ENCODE results near the gene KIF26B.
A peak's percentile ranks its signal among the peaks of the same experiment; 100 is the strongest.

The KIF26B gene

DNA sequence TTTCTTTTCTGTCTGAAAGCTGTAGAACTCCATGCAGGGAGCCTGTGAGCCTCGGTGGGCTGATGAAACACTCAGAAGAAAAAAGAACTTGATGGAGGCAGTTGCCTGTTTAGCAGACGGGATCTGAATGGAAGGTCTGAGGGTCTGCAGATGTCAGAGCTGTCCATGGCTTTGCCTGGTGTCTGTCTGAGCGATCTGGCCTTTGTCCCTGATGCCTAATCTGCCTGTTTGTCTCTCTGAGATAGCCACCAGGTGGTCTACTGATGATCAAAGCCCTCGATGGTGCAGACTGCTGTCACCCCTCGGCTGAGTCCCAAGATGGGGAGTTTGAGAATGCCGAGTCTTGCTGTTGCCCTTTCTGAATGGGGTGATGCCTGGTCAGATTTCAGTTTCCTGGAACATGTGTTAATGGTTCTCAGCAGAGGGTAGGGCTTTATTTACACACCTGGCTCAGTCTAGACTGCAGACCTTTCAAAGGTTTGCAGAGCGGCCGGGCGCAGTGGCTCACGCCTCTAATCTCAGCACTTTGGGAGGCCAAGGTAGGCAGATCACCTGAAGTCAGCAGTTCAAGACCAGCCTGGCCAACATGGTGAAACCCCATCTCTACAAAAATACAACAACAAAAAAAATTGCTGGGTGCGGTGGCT, 90.4 kb downstream of the KIF26B start:
- DNase-seq = no peak

DNA sequence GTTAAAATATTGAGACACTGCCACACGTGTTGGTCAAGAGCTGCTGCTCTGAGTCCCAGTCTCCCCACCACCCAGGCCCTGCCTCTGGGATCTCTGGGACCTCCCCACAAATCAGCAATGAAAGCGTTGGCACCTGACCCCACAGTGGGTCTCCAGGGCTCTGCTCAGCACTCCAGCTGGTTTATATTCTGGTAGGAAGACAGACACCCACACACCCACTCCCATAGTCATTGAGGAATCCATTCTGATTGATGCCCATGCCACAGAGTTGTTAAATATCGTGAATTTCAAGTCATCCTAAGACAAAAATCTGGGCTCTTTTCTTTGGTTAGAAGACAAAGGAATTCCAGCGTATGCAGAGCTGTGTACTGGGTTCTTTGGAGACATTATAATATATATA, 91.6 kb downstream of the KIF26B start:
- no peak for DNase-seq

DNA sequence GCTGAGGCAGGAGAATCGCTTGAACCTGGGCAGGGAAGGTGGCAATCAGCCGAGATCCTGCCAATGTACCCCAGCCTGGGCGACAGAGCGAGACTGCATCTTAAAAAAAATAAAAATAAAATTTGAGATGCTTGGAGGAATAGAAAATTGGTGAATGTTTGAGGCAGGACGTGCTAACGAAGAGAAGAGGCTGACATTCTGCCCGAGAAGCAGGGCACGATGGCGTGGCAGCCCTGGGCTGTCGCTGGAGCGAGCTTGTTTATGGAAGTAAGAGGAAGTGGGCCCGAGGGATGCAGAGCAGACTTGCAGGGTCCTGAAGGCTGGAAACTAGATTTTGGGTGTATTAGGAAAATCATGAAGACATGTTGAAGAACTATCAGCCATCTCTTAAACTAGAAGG, 92.6 kb downstream of the KIF26B start:
- DNase-seq = no peak

DNA sequence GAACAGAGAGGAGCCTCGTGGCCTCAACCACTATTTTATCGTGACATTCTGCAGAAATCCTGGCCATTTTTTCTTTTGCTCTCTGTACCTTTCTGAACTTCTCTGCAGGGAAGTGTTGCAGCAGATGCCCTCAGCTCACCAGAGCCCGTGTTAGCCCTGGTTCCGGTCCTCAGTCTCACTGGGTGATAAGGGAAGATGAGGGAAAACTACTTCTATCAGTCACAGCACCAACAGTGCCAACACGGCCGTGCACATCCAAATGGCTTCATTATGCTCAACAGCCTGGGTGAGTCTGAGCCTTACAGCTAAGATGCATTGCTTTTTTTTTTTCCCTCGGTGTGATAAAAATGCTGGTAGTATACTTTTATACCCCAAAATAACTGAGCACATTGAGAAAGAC, 93.0 kb downstream of the KIF26B start:
- no peak for DNase-seq

DNA sequence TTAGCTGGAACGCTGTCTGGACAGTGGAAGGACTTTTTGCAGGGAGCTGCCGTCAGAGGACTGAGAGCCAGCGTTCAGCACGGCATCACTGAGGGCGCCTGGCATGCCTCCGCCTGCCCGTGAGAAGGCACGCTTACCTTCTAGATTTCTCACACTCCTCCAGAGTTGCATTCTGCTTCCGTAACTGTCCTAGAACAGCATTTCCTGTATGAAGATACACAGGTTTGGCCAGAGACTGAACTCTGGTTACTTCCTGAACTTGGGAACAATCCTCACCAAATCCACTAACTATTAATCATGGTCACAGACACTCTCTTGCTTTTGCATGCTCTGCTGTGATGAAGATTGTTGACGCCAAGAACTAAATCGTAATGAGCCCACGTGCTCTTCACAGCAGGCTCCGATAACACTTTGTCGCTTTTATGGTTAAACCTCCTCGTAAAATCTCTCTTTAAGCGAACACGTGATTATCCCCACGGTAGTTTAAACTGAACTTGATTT, 93.5 kb downstream of the KIF26B start:
- no peak for DNase-seq

DNA sequence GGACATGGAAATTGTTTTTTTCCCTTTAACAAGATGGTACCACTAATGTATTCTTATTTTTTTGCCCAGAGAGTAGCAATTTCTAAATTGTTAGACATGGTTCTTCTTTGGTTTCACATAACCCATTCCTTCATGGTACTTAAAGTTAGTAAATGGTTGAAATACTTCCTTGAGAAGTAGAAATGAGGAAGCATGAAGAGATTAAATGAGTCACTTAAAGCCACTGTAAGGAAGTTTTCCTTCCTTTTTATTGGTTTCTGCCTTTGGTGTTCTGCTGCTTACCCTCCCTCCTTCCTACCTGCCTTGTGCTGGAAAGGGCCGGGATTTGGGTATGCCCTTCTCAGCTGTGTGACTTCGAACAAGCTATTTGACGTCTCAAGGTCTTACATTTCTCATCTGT, 101.0 kb downstream of the KIF26B start:
- peak; percentile 84 for DNase-seq

DNA sequence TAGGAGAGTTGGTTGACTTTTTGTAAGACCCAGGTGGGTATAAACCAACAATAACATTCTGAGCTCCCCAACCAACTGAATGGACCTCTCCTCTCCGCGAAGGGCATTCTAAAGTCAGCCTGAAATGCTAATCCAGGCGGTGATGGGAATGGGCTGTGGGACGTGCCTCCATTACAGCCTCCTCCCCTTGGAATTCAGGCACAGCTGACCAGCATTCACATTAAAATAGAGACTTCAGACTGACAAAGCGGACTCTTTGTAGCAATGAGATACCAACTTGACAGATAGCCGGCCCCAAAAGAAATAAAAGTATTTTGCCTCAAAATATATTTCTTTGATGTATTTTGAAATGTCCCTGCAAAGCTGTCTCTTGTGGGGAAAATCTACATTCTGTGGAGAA, 101.7 kb downstream of the KIF26B start:
- no peak for DNase-seq

DNA sequence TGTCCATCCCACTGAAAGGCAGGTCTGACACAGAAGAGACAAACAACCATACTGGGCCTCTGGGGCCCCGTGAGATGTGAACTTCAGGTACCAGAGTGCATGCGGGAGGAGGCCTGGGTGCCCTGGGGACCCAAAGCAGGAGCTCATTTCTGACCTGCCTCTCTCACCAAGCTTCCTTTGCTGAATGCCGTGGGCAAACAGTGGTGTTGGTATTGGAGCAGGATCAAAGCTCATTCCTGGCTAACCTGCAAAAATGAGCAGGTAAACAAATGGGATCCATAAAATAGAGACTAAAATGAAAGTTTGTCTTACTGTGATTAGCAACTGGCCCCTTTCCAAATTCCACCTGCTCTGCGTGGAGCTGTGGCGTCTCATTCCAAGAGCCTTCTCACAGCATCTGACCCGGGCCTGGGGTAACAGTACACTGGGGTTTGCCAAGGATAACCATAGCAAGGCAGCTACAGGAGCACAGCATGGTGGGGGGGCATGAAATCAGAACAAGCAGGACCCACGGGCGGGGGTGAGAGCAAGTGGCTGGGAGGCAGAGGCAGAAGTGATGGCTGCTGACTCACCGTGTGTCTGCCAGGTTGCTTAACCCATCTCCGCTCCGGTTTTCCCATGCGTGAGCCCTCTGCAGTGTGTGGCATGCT, 103.6 kb downstream of the KIF26B start:
- DNase-seq = no peak

DNA sequence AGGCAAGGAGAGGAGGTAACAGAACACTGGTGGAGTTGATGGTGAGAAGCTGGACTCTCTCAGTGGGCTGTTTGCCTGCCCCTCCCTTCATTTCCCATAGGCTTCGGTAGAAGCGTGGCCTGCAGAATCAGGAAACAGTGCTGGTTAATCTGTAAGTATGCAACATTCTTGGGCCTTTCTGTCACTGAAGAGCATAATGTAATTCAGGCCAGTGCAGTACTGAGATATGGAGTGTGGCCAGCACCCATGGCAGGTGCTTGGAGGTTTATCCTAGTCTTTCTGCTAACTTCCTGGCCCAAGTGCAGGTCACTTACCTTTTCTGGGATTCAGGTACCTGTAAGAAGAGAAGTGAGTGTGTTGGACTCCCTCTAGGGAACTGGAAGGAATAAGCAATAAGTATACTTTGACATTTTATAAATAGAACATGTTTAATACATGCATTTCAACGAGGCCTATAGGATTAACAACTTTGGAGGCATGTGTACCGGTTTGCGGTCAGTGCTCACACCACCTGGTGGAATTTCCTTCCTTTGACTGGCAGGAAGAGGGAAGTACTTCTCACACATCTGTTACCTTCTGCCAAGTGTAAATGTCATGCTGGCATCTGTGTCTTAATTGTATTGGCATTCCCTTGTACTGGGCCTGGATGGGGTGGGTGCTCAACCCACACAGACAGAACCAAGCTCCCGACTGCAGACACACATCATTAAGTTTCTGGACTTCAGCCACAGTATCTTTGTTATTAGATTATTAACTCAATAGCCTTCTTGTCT, 105.5 kb downstream of the KIF26B start:
- DNase-seq = no peak

DNA sequence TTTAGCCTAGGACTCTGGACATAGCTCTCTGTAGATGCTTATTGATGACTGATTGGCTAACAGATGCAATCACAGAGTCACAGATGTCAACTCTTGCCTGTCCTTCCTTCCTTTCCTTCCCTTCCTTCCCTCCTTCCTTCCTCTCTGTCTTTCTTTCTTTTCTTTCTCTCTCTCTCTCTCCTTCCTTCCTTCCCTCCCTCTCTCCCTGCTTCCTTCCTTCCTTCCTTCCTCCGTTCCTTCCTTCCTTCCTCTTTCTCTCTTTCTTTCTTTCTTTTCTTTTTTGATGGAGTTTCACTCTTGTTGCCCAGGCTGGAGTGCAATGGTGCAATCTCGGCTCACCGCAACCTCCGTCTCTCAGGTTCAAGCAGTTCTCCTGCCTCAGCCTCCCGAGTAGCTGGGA, 106.1 kb downstream of the KIF26B start:
- no peak for DNase-seq

DNA sequence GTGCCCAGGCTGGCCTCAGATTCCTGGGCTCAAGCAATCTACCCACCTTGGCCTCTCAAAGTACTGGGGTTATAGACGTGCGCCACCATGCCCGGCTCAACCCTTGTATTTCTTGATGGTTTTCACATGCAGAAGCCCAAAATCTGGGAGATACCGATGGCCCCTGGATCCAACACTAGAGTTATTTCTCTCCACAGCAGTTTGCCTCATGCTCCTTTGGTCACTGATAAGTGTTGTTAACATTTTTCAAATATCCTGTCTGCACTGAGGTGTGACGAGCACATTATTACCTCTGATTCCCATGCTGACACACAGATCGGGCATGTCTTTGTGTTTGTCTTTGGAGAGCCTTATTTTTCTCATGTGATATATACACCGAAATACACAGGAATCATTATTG, 107.0 kb downstream of the KIF26B start:
- DNase-seq = no peak

DNA sequence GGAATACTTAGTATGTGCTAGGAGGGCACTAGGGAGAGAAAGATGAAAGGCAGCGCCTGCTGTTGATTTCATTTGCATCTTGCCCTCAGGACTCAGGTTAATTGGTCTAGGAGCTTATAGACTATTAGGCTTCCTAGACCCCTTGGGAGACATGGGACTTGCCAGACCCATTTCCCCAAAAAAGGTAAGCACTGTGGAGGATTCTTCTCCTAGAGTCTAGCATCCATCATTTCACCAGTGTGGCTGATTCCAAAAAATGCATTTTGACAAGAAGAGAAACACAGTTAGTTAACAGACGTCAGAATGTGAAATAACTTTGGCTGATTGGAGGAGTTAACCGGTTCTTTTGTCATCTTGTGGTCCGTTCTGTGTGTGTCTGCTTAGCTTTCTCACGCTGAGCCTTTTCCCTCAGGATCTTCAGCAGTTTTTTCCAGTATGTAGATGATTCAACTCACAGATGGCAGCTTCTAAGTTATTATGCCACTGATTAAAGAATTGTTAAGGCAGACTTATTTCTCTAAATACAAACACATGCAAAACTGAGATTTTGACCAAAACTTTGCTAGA, 108.8 kb downstream of the KIF26B start:
- DNase-seq = no peak

DNA sequence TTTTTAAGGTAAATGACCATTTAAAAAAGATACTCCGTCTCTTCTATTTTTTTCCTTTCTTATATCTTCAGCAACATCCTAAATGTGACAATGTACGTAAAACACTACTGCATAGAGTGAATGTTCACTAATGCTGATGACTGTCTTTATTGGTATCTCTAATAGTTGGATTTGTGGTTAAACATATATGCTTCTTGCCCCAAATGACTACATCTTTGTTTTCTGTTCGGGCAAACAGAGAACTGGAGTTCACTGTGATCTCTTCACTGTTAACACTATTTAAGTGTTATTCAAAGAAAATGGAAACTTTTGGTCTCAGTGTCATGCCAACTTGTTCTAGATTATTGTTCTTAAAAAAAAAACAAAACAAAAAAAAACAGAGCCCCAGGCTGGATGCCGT, 109.4 kb downstream of the KIF26B start:
- no peak for DNase-seq

DNA sequence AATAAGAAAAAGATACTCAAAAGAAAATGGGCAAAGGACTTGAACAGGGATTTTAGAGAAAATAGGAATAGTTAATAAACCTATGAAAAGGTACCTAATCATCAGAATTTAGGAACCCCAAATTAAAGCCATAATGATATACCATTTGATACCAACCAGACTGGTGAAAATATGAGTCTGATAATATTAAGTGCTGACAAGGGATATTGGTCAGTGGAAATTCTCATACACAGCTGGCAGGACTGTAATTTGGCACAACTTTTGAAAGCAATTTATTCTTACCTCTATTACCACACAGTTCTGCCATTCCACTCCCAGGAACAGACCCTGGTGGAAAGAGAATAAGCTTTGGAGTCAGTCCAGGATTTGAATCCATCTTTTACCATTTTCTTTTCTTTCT, 111.3 kb downstream of the KIF26B start:
- no peak for DNase-seq

DNA sequence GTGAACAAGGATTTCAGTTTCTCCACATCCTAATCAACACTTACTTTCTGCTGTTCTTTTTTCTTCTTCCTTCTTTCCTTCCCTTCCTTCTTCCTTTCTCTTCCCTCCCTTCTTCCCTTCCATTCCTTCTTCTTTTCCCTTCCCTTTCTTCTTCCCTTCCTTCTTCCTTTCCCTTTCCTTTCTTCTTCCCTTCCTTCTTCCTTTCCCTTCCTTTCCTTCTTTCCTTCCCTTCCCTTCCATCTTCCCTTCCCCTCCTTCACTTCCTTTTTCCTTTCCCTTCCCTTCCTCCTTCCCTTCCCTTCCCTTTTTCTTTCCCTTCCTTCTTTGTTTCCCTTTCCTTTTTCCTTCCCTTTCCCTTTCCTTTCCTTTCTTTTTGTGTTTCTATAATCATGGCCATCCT, 115.3 kb downstream of the KIF26B start:
- no peak for DNase-seq

DNA sequence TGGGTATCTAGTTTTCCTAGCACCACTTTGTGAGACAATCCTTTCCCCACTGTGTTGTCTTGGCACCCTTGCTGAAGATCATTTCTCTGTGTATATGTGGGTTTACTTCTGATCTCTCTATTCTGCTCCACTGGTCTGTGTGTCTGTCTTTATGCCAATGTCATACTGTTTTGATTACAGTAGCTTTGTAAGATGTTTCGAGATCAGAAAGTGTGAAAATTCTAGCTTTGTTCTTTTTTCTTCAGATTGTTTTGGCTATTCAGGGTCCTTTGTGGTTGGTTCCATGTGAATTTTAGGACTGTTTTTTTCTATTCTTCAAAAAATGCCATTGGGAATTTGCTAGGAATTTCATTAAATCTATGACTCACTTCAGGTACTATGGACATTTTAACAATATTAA, 116.2 kb downstream of the KIF26B start:
- DNase-seq = no peak

DNA sequence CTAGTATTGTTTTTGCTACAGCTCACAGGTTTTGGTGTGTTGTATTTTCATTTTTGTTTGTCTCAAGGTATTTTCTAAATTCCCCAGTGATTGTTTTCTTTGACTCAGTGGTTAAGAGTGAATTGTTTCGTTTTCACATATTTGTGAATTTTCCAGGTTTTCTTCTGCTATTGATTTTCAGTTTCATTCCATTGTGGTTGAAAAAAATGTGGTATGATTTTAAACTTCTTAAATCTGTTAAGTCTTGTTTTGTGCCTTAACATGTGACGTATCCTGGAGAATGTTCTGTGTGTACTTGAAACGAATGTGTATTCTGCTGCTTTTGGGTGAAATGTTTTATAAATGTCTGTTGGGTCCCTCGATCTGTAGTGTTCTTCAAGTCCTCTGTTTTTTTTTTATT, 117.9 kb downstream of the KIF26B start:
- no peak for DNase-seq

DNA sequence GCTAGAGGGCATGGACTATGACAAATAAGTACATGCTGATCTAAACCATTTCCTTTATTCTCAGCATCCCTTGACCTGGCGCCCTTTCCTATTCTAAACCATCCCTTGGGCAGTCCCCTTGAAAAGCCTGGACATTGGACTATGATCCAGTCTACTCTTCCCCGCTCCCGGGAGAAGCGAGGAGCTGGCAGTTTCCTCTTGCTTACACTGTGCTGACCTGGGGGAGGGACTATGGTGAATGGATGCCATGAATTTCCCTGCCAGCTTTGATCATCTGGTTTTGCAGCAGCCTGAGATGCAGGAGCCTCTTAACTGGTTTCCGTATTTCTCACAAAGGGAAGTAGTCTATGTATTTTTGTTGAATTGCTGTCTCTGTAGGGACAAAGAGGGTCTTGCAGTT, 121.7 kb downstream of the KIF26B start:
- DNase-seq = no peak

DNA sequence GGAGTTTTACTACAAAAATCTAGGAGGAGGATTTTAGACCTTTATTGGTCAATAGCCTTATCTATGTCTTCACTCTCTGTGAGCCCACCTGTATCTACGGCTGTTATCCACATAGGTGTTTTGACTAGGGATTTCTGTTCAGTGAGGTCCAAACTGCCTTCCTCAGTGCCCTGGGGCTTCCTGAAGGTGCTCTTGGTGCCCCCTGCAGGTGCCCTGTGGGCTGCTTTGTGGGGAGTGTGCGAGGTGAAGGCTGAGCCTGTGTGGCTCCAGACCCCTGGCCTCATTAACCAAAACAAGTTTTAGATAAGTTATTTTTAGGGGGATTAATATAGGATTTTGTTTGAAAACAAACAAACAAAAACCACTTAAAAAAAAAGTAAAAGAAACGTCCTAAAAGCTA, 122.5 kb downstream of the KIF26B start:
- DNase-seq = no peak

DNA sequence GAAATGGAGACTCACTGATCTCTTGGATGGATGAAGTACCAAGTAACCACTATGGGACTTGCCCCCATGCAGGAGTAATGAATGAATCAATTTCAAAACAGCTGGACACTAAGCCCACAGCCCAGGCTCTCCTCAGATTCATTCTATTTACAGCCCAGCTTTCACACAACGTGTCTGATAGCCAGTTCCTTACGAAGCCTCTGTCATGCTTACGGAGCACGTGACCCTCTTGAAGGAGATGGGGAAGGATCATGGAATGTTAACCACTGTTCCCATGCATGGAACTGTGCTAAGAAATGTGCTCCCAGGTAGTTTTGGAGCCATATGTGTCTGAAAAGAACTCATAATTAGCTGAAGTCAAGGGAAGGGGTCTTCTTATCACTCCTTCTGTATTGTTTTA, 124.1 kb downstream of the KIF26B start:
- no peak for DNase-seq

DNA sequence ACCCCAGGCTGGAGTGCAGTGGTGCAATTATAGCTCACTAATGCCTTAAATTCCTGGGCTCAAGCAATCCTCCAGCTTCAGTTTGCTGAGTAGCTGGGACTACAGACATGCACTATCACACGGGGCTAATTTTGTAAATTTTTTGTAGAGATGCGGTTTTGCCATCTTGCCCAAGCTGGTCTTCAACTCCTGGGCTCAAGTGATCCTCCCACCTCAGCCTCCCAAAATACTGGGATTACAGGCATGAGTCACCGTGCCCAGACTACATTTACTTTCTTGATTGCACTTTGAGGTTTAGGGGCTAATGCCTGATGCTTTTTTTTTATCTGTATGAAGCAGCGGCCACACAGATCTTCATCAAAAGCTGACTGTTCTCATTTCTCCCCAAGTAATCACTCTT, 124.6 kb downstream of the KIF26B start:
- no peak for DNase-seq

DNA sequence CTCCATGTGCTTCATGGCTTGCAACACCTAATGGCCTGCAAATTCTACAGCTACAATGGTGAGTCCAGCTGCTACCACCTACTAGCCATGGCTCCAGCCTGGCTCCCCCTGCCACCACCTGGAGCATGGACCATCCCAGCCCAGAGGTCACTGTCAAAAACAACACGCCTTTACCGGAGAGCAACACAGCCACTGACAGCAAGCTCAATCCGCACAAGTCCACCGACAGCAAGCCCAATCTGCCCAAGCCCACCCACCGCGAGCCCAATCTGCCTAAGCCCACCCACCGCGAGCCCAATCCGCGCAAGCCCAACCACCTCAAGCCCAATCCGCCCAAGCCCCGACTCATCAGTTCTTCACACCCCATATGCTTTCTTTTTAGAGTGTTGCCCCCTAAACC, 128.2 kb downstream of the KIF26B start:
- no peak for DNase-seq

DNA sequence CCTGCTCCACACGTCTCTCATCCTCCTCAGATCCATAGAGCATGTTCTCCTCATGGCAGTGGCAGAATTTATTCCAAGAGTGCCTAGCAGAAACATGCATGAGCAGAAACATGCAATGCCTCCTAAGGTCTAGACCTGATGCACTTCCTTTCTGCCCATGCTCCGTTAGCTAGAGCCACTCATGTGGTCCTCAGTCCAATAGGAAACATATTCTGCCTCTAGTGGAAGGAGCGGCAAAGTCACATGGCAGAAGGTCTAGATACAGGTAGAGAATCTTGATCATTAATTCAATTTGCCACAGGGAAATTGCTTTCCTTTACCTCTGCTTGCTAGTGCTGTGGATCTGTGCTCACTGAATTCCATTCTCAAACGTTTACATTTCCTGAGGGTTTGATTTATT, 130.4 kb downstream of the KIF26B start:
- no peak for DNase-seq

DNA sequence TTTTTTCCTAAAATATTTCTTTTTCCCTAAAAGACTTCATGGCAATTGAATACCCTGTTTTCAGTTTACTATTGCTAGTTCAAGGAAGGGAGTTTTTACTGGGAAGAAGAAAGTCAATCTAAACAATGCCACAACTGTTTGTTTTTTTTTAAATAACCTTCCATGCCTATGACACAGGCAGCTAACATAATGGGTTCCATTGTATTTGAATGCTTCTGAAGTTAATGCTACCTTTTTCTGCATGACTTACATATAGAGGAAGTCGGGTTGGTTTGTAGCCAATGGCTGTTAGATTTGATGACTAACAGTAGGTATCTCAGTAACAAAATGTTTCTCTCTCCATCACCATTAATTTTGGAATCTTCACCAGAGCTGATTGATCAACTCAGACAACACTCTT, 134.0 kb downstream of the KIF26B start:
- DNase-seq = no peak

All from SIG-M5 (cell line).